Measurements from ENCODE around the gene CRACDL.

- TF ChIP-seq CTCF (IDR thresholded peaks at IDR 0.05) (no peak), ZFX (IDR thresholded peaks at IDR 0.05; ENCODE audit: borderline replicate concordance) (no peak)
These were observed 163.5 kb downstream of the CRACDL start for GRCh38 chr2:98772536-98772935.
